HT-29 (cell line): ENCODE data around the gene LDB2. TPM values are rescaled to one million over a fixed set of nuclear protein-coding genes. Genes with fewer than 3 reads are reported as not detected.

Source experiments
- DNase-seq: peaks from one replicate; pipeline ENCODE4 v3.0.0-alpha.2; 2015; ENCODE audit warnings: low spot score
- total RNA-seq: library from RNA; depleted of rRNA; stranded (reverse); fragments of >200 nt; shearing (Covaris generic); gene quantifications from 2 replicates; pipeline ENCODE4 v1.2.3, GENCODE V29; 2014

LDB2 gene
- total RNA-seq, 1 experiment from 2014 or later: not detected

- no peak for DNase-seq
Measured at GRCh38 chr4:16758816-16759215, 139.6 kb downstream of the LDB2 start.

GRCh38 chr4:16758255-16758654, 140.2 kb downstream of the LDB2 start:
- no peak for DNase-seq

- DNase-seq: no peak
Measured at GRCh38 chr4:16757080-16757521, 141.3 kb downstream of the LDB2 start.

GRCh38 chr4:16754104-16754503, 144.3 kb downstream of the LDB2 start:
- no peak for DNase-seq

- peak; percentile 10 for DNase-seq
Measured at GRCh38 chr4:16752150-16752549, 146.3 kb downstream of the LDB2 start.

GRCh38 chr4:16750882-16751642, 147.4 kb downstream of the LDB2 start:
- no peak for DNase-seq

GRCh38 chr4:16750216-16750615, 148.2 kb downstream of the LDB2 start:
- DNase-seq: no peak

- no peak for DNase-seq
Measured at GRCh38 chr4:16745887-16746286, 152.6 kb downstream of the LDB2 start.

GRCh38 chr4:16745009-16745635, 153.3 kb downstream of the LDB2 start:
- no peak for DNase-seq

GRCh38 chr4:16741287-16741686, 157.2 kb downstream of the LDB2 start:
- DNase-seq: no peak

GRCh38 chr4:16739997-16740624, 158.3 kb downstream of the LDB2 start:
- no peak for DNase-seq

- no peak for DNase-seq
Measured at GRCh38 chr4:16738558-16738957, 159.9 kb downstream of the LDB2 start.

GRCh38 chr4:16733509-16733908, 164.9 kb downstream of the LDB2 start:
- no peak for DNase-seq

- no peak for DNase-seq
Measured at GRCh38 chr4:16732741-16733140, 165.7 kb downstream of the LDB2 start.

GRCh38 chr4:16731776-16732380, 166.6 kb downstream of the LDB2 start:
- DNase-seq: no peak

- DNase-seq: no peak
Measured at GRCh38 chr4:16730522-16731205, 167.8 kb downstream of the LDB2 start.

GRCh38 chr4:16729336-16729735, 169.1 kb downstream of the LDB2 start:
- no peak for DNase-seq

- DNase-seq: no peak
Measured at GRCh38 chr4:16728849-16729248, 169.6 kb downstream of the LDB2 start.

GRCh38 chr4:16728111-16728510, 170.3 kb downstream of the LDB2 start:
- DNase-seq: no peak

GRCh38 chr4:16727218-16727617, 171.2 kb downstream of the LDB2 start:
- no peak for DNase-seq

- no peak for DNase-seq
Measured at GRCh38 chr4:16726368-16727050, 171.9 kb downstream of the LDB2 start.
